Neural cell (in vitro differentiated cells): ENCODE measurements around the gene RGS3. TPM values are rescaled to one million over a fixed set of nuclear protein-coding genes. Genes with fewer than 3 reads are reported as not detected.

Source experiments
- H2AFZ ChIP-seq: fragments of 200-600, 300-800 bp; sonication (generic), shearing (Covaris generic); 2 replicates; pipeline ENCODE4 v1.6.0; 2014; ENCODE audit warnings: low read depth, mild to moderate bottlenecking, antibody characterized with exemption, low read length, moderate library complexity
- H3F3A ChIP-seq: fragments of 200-600 bp; shearing (Covaris generic); 2 replicates; pipeline ENCODE4 v1.6.1; 2016; ENCODE audit warnings: mild to moderate bottlenecking, moderate library complexity, mixed read lengths, antibody characterized with exemption, low read length; ENCODE audit not compliant: insufficient read depth, poor library complexity, severe bottlenecking
- H3K27ac ChIP-seq: fragments of 200-600, 300-800 bp; sonication (generic), shearing (Covaris generic); 2 replicates; pipeline ENCODE4 v1.5.1; 2014; ENCODE audit warnings: mild to moderate bottlenecking, low read length, moderate library complexity
- H3K27me3 ChIP-seq: fragments of 300-800, 200-600 bp; sonication (generic), shearing (Covaris generic); 2 replicates; pipeline ENCODE4 v1.6.0; 2014; ENCODE audit warnings: mild to moderate bottlenecking, low read depth, low read length, moderate library complexity; ENCODE audit not compliant: insufficient read depth
- H3K36me3 ChIP-seq: fragments of 300-800, 200-600 bp; sonication (generic), shearing (Covaris generic); 2 replicates; pipeline ENCODE4 v1.5.1; 2014; ENCODE audit warnings: mild to moderate bottlenecking, antibody characterized with exemption, low read length, moderate library complexity; ENCODE audit not compliant: insufficient read depth
- H3K4me2 ChIP-seq: fragments of 300-800, 200-600 bp; sonication (generic), shearing (Covaris generic); 2 replicates; pipeline ENCODE4 v1.6.0; 2014; ENCODE audit warnings: mild to moderate bottlenecking, low read length
- H3K4me3 ChIP-seq: fragments of 300-800, 200-600 bp; sonication (generic), shearing (Covaris generic); 2 replicates; pipeline ENCODE4 v1.5.1; 2014; ENCODE audit warnings: mild to moderate bottlenecking, low read length, moderate library complexity
- H3K79me2 ChIP-seq: fragments of 200-600 bp; shearing (Covaris generic); replicated peaks from 2 replicates; pipeline ENCODE4 v1.6.0; 2014; ENCODE audit warnings: mild to moderate bottlenecking, low read length, moderate library complexity; ENCODE audit not compliant: insufficient read depth
- H3K9ac ChIP-seq: fragments of 300-800, 200-600 bp; sonication (generic), shearing (Covaris generic); 2 replicates; pipeline ENCODE4 v1.6.1; 2016; ENCODE audit warnings: mild to moderate bottlenecking, low read length, mixed read lengths
- H3K9me2 ChIP-seq: fragments of 200-600 bp; shearing (Covaris generic); 2 replicates; pipeline ENCODE4 v1.6.1; 2016; ENCODE audit warnings: mild to moderate bottlenecking, low read length, mixed read lengths; ENCODE audit not compliant: insufficient read depth
- H3K9me3 ChIP-seq: fragments of 200-600, 300-800 bp; sonication (generic), shearing (Covaris generic); 2 replicates; pipeline ENCODE4 v1.6.1; 2016; ENCODE audit warnings: mild to moderate bottlenecking, mixed run types, low read length, moderate library complexity, mixed read lengths
- H4K20me1 ChIP-seq: fragments of 200-600 bp; shearing (Covaris generic); 2 replicates; pipeline ENCODE4 v1.6.1; 2016; ENCODE audit warnings: mild to moderate bottlenecking, mixed run types; ENCODE audit not compliant: insufficient read depth
- CTCF ChIP-seq: fragments of 450-650 bp; IDR thresholded peaks from 2 replicates; pipeline ENCODE4 v1.5.1; 2014; ENCODE audit warnings: antibody characterized with exemption, mild to moderate bottlenecking, moderate library complexity; ENCODE audit not compliant: poor library complexity, severe bottlenecking
- EP300 ChIP-seq: fragments of 450-650 bp; conservative IDR thresholded peaks from 2 replicates; pipeline ENCODE4 v1.6.1; 2014; ENCODE audit warnings: antibody characterized with exemption, mild to moderate bottlenecking, moderate library complexity; ENCODE audit not compliant: poor library complexity, severe bottlenecking
- EZH2 ChIP-seq: fragments of 200-600, 300-800 bp; shearing (Covaris generic), sonication (generic); IDR thresholded peaks from 2 replicates; pipeline ENCODE4 v1.6.1; 2014; ENCODE audit warnings: antibody characterized with exemption, low read length, borderline replicate concordance, mild to moderate bottlenecking; ENCODE audit not compliant: insufficient read depth, poor library complexity, severe bottlenecking
- MXI1 ChIP-seq: fragments of 450-650 bp; conservative IDR thresholded peaks from 2 replicates; pipeline ENCODE4 v1.6.1; 2014; ENCODE audit warnings: antibody characterized with exemption, mild to moderate bottlenecking; ENCODE audit not compliant: poor library complexity, severe bottlenecking
- POLR2AphosphoS5 ChIP-seq: IDR thresholded peaks from 2 replicates; pipeline ENCODE4 v1.6.1; 2012
- RAD21 ChIP-seq: fragments of 450-650 bp; conservative IDR thresholded peaks from 2 replicates; pipeline ENCODE4 v1.6.1; 2014; ENCODE audit warnings: antibody characterized with exemption, mild to moderate bottlenecking, moderate library complexity
- SMC3 ChIP-seq: fragments of 450-650 bp; conservative IDR thresholded peaks from 2 replicates; pipeline ENCODE4 v1.6.1; 2014; ENCODE audit warnings: antibody characterized with exemption, mild to moderate bottlenecking, moderate library complexity; ENCODE audit not compliant: poor library complexity
- TAF1 ChIP-seq: IDR thresholded peaks from 2 replicates; pipeline ENCODE4 v1.6.1; 2012; ENCODE audit warnings: low read depth
- polyA plus RNA-seq: library from polyadenylated mRNA; depleted of rRNA; stranded (reverse); fragments of >200 nt; gene quantifications from 2 replicates; pipeline ENCODE4 v1.2.3, GENCODE V29; 2014
- TF ChIP-seq, protein P1 (sequence below): IDR thresholded peaks from 2 replicates; pipeline ENCODE4 v1.6.1; 2012; ENCODE audit warnings: borderline replicate concordance

The RGS3 gene
- polyA plus RNA-seq, 1 donor from 2014 or later, result 25.3 TPM

DNA sequence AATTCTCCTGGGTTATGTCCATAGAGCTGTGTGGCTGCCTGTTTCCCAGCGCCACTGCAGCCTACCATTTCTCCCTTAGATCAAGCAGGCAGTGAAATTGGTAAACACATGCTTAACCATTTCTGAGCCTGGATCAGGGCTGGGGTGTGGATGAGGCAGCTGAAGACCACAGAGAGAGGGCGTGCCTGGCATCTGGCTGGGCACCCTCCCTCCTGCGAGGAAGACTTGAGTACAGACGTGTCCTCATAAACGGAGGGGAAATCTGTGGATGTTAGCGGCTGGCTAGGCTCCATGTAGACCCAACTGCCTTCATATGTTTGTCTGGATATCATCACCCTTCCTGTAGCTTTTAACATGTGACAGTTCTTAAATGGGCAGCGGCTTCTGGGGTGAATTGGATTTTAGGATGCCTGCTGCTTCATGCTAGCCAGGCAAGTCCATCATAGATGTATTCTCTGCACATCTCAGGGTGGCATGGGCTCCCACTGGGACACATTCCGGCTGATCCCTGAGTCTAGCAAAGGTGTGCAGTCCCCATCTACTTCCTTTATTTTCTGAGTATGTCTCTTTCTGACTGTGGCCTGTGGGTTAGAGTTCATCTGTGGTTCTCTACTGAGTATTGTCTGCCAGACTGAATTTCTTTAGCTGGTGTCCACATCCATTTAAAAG is 11.0 kb downstream of the RGS3 start:
- no peaks in the 10 kb centered on the region for H4K20me1 ChIP-seq
- H3K9me3 ChIP-seq, result no peaks in the 10 kb centered on the region
- TF ChIP-seq EP300 (no peak), POLR2AphosphoS5 (no peak), CTCF (no peak), TAF1 (no peak), SMC3 (no peak), RAD21 (no peak), MXI1 (no peak), EZH2 (no peak)
- TF ChIP-seq, protein P1, sequence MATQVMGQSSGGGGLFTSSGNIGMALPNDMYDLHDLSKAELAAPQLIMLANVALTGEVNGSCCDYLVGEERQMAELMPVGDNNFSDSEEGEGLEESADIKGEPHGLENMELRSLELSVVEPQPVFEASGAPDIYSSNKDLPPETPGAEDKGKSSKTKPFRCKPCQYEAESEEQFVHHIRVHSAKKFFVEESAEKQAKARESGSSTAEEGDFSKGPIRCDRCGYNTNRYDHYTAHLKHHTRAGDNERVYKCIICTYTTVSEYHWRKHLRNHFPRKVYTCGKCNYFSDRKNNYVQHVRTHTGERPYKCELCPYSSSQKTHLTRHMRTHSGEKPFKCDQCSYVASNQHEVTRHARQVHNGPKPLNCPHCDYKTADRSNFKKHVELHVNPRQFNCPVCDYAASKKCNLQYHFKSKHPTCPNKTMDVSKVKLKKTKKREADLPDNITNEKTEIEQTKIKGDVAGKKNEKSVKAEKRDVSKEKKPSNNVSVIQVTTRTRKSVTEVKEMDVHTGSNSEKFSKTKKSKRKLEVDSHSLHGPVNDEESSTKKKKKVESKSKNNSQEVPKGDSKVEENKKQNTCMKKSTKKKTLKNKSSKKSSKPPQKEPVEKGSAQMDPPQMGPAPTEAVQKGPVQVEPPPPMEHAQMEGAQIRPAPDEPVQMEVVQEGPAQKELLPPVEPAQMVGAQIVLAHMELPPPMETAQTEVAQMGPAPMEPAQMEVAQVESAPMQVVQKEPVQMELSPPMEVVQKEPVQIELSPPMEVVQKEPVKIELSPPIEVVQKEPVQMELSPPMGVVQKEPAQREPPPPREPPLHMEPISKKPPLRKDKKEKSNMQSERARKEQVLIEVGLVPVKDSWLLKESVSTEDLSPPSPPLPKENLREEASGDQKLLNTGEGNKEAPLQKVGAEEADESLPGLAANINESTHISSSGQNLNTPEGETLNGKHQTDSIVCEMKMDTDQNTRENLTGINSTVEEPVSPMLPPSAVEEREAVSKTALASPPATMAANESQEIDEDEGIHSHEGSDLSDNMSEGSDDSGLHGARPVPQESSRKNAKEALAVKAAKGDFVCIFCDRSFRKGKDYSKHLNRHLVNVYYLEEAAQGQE, result no peak
- H3K27ac ChIP-seq, result no peak overlapping the region
- H3K9ac ChIP-seq, result no peak overlapping the region
- no peaks in the 10 kb centered on the region for H3K9me2 ChIP-seq
- H3K4me2 ChIP-seq, result no peak overlapping the region
- H2AFZ ChIP-seq, result no peak overlapping the region
- no peaks in the 10 kb centered on the region for H3K27me3 ChIP-seq
- H3K36me3 ChIP-seq, result no peaks in the 10 kb centered on the region
- H3K79me2 ChIP-seq, result no peaks in the 10 kb centered on the region
- H3F3A ChIP-seq, result no peaks in the 10 kb centered on the region
- H3K4me3 ChIP-seq, result no peak overlapping the region

- Histone ChIP-seq H3K9me3 (no peaks in the 10 kb centered on the region), H3F3A (no peaks in the 10 kb centered on the region), H3K4me2 (no peak overlapping the region), H3K9ac (no peak overlapping the region), H3K79me2 (no peaks in the 10 kb centered on the region), H3K36me3 (no peaks in the 10 kb centered on the region), H3K9me2 (no peaks in the 10 kb centered on the region), H3K4me3 (no peak overlapping the region), H3K27me3 (no peaks in the 10 kb centered on the region), H3K27ac (no peak overlapping the region), H2AFZ (no peak overlapping the region), H4K20me1 (no peaks in the 10 kb centered on the region)
- no peak for TF ChIP-seq SMC3
- TF ChIP-seq EP300, result no peak
- TF ChIP-seq CTCF, result no peak
- TF ChIP-seq RAD21, result no peak
- no peak for TF ChIP-seq MXI1
- TF ChIP-seq, protein P1, result no peak
- TF ChIP-seq POLR2AphosphoS5, result no peak
- TF ChIP-seq TAF1, result no peak
- TF ChIP-seq EZH2, result no peak
Observed at GRCh38 chr9:113475031-113475430, 11.5 kb downstream of the RGS3 start.
